A549 (cell line): Measurements from ENCODE around the gene UBE2D1.

Experiments
- BHLHE40 ChIP-seq: IDR thresholded peaks from 2 replicates; pipeline ENCODE4 v1.6.1; 2012; ENCODE audit warnings: low read depth, low read length, inconsistent platforms
- GATA3 ChIP-seq: IDR thresholded peaks from 2 replicates; pipeline ENCODE4 v1.6.1; 2012; ENCODE audit warnings: borderline replicate concordance
- KDM5A ChIP-seq: fragments of 200-600 bp; sonication (generic); IDR thresholded peaks from 2 replicates; pipeline ENCODE4 v1.6.1; 2016; ENCODE audit warnings: antibody characterized with exemption, mild to moderate bottlenecking
- RCOR1 ChIP-seq: fragments of 150-350 bp; IDR thresholded peaks from 2 replicates; pipeline ENCODE4 v1.6.1; 2014; ENCODE audit warnings: antibody characterized with exemption, low read length, low read depth

- TF ChIP-seq KDM5A (no peak), GATA3 (no peak), BHLHE40 (no peak), RCOR1 (no peak)
These were observed 32.6 kb upstream of the UBE2D1 start for GRCh38 chr10:58302254-58302653.
